ENCODE data around the gene PRODH2.

PRODH2 gene

GRCh38 chr19:35786299-35787160 lies 26.1 kb downstream of the PRODH2 start:
- in situ Hi-C loops (cut with MboI; ENCODE audit: low pct_unique_long_range_greater_than_20kb, low sequenced_read_pairs, unreplicated experiment): no loop called here
- TF ChIP-seq CTCF (IDR thresholded peaks at IDR 0.05; ENCODE audit: extremely low read depth, insufficient read depth, missing control alignments): no peak

GRCh38 chr19:35785339-35785627 lies 27.4 kb downstream of the PRODH2 start:
- no peak for TF ChIP-seq CTCF (IDR thresholded peaks at IDR 0.05; ENCODE audit: extremely low read depth, insufficient read depth, missing control alignments)
- no peak for DNase-seq (ENCODE audit: low spot score)
- in situ Hi-C loops (cut with MboI; ENCODE audit: low pct_unique_long_range_greater_than_20kb, low sequenced_read_pairs, unreplicated experiment): no loop called here

More at GRCh38 chr19:35786299-35787160, 26.1 kb downstream of the PRODH2 start:
- DNase-seq (ENCODE audit: low spot score): no peak

- TF ChIP-seq CTCF (IDR thresholded peaks at IDR 0.05; ENCODE audit: extremely low read depth, insufficient read depth, missing control alignments): no peak
- in situ Hi-C loops (cut with MboI; ENCODE audit: low pct_unique_long_range_greater_than_20kb, low sequenced_read_pairs, unreplicated experiment): no loop called here
- DNase-seq (ENCODE audit: low spot score): no peak
Observed at GRCh38 chr19:35784503-35785338, 27.9 kb downstream of the PRODH2 start.

- no peak for DNase-seq (ENCODE audit: low spot score)
- in situ Hi-C loops (cut with MboI; ENCODE audit: low pct_unique_long_range_greater_than_20kb, low sequenced_read_pairs, unreplicated experiment): no loop called here
- TF ChIP-seq CTCF (IDR thresholded peaks at IDR 0.05; ENCODE audit: extremely low read depth, insufficient read depth, missing control alignments): no peak
Observed at GRCh38 chr19:35783469-35784434, 28.9 kb downstream of the PRODH2 start.

- in situ Hi-C loops (cut with MboI; ENCODE audit: low pct_unique_long_range_greater_than_20kb, low sequenced_read_pairs, unreplicated experiment): no loop called here
- DNase-seq (ENCODE audit: low spot score): no peak
- no peak for TF ChIP-seq CTCF (IDR thresholded peaks at IDR 0.05; ENCODE audit: extremely low read depth, insufficient read depth, missing control alignments)
Observed at GRCh38 chr19:35782589-35782988, 30.1 kb downstream of the PRODH2 start.

GRCh38 chr19:35781650-35782049 lies 31.0 kb downstream of the PRODH2 start:
- no peak for DNase-seq (ENCODE audit: low spot score)
- TF ChIP-seq CTCF (IDR thresholded peaks at IDR 0.05; ENCODE audit: extremely low read depth, insufficient read depth, missing control alignments): no peak
- in situ Hi-C loops (cut with MboI; ENCODE audit: low pct_unique_long_range_greater_than_20kb, low sequenced_read_pairs, unreplicated experiment): no loop called here

Measured in GM13977 (cell line).